ENCODE data around the gene PLK2. TPM values are rescaled to one million over a fixed set of nuclear protein-coding genes. Genes with fewer than 3 reads are reported as not detected.
A peak's percentile ranks its signal among the peaks of the same experiment; 100 is the strongest.

Gene PLK2
- total RNA-seq, 3 donors from 2014 or later (not counting 1 experiment from before 2014, with no cell fraction given) = 18.3 to 30.0 (median 22.0) TPM

GRCh38 chr5:58460732-58461286 lies 923 bp upstream of the PLK2 start:
- Mint-ChIP-seq H3K4me3 (peak overlapping the region; percentile 91), H3K4me1 (peaks cover 15 to 16% of the 10 kb centered on the region in 2 donors), H3K9me3 (no peaks in the 10 kb centered on the region), H3K27me3 (ENCODE audit: low read depth in 2 of 2) (peaks cover 6 to 22% of the 10 kb centered on the region in 2 donors), H3K36me3 (no peaks in the 10 kb centered on the region), H3K27ac (peak overlapping the region; percentile 84 to 90)
- ATAC-seq (peak; percentile 67 to 81 (median 69)), DNase-seq (peak; percentile 87 to 94)
- Histone ChIP-seq H3K27me3 (ENCODE audit: control insufficient read depth, insufficient read depth, low read length) (peaks cover 13% of the 10 kb centered on the region), H3K4me1 (ENCODE audit: control insufficient read depth, insufficient read depth, low read length) (peaks cover 18% of the 10 kb centered on the region), H3K27ac (ENCODE audit: low read length) (peak overlapping the region; percentile 95), H3K9me3 (ENCODE audit: control insufficient read depth, insufficient read depth, low read length) (no peaks in the 10 kb centered on the region), H3K4me3 (ENCODE audit: low read length) (peak overlapping the region; percentile 94), H3K36me3 (ENCODE audit: control insufficient read depth, insufficient read depth, low read length) (no peaks in the 10 kb centered on the region)
- peak; percentile 75 for TF ChIP-seq CTCF (IDR thresholded peaks at IDR 0.05)
- WGBS (ENCODE audit: insufficient coverage) = 4% methylated on average over 29 of the region's 30 CpGs
- intact Hi-C loops (cut with micrococcal nuclease) = loop anchor here (1.0 to 5.0 kb wide), 4 partner anchors 574 to 1554 kb away; partner anchors contain the start of gene SETD9

GRCh38 chr5:58459146-58460001 lies 512 bp downstream of the PLK2 start:
- peak overlapping the region; percentile 84 to 90 for H3K27ac Mint-ChIP-seq
- peaks cover 6 to 22% of the 10 kb centered on the region in 2 donors for H3K27me3 Mint-ChIP-seq (ENCODE audit: low read depth in 2 of 2)
- peaks cover 9% of the 10 kb centered on the region for H3K36me3 Mint-ChIP-seq
- ATAC-seq (no peak), DNase-seq (peak in 1 of 2 donors; percentile 49)
- intact Hi-C loops (cut with micrococcal nuclease) = loop anchor here (1.0 to 5.0 kb wide), 4 partner anchors 572 to 1552 kb away; partner anchors contain the start of gene SETD9
- no peaks in the 10 kb centered on the region for H3K9me3 Mint-ChIP-seq
- Histone ChIP-seq H3K4me3 (ENCODE audit: low read length) (peak overlapping the region; percentile 94), H3K9me3 (ENCODE audit: control insufficient read depth, insufficient read depth, low read length) (no peaks in the 10 kb centered on the region), H3K4me1 (ENCODE audit: control insufficient read depth, insufficient read depth, low read length) (peaks cover 18% of the 10 kb centered on the region), H3K27ac (ENCODE audit: low read length) (peak overlapping the region; percentile 95), H3K36me3 (ENCODE audit: control insufficient read depth, insufficient read depth, low read length) (no peaks in the 10 kb centered on the region), H3K27me3 (ENCODE audit: control insufficient read depth, insufficient read depth, low read length) (peaks cover 13% of the 10 kb centered on the region)
- peak overlapping the region; percentile 91 for H3K4me3 Mint-ChIP-seq
- H3K4me1 Mint-ChIP-seq = peaks cover 15 to 16% of the 10 kb centered on the region in 2 donors
- no peak for TF ChIP-seq CTCF (IDR thresholded peaks at IDR 0.05)
- 1% methylated on average over 57 of the region's 57 CpGs for WGBS (ENCODE audit: insufficient coverage)

- H3K27me3 Mint-ChIP-seq (ENCODE audit: low read depth in 2 of 2) = peaks cover 6 to 22% of the 10 kb centered on the region in 2 donors
- Histone ChIP-seq H3K4me1 (ENCODE audit: control insufficient read depth, insufficient read depth, low read length) (peaks cover 18% of the 10 kb centered on the region), H3K36me3 (ENCODE audit: control insufficient read depth, insufficient read depth, low read length) (no peaks in the 10 kb centered on the region), H3K9me3 (ENCODE audit: control insufficient read depth, insufficient read depth, low read length) (no peaks in the 10 kb centered on the region), H3K4me3 (ENCODE audit: low read length) (peak overlapping the region; percentile 94), H3K27me3 (ENCODE audit: control insufficient read depth, insufficient read depth, low read length) (peaks cover 13% of the 10 kb centered on the region), H3K27ac (ENCODE audit: low read length) (no peak overlapping the region)
- WGBS (ENCODE audit: insufficient coverage) = 18% methylated on average over 9 of the region's 9 CpGs
- H3K4me3 Mint-ChIP-seq = peak overlapping the region; percentile 91
- peaks cover 15 to 16% of the 10 kb centered on the region in 2 donors for H3K4me1 Mint-ChIP-seq
- DNase-seq (peak in 1 of 2 donors; percentile 37), ATAC-seq (no peak)
- H3K9me3 Mint-ChIP-seq = no peaks in the 10 kb centered on the region
- H3K36me3 Mint-ChIP-seq = peaks cover 9% of the 10 kb centered on the region
- no peak for TF ChIP-seq CTCF (IDR thresholded peaks at IDR 0.05)
- peak overlapping the region; percentile 84 to 90 for H3K27ac Mint-ChIP-seq
- intact Hi-C loops (cut with micrococcal nuclease) = no loop called here
Observed at GRCh38 chr5:58458743-58459145, 1.1 kb downstream of the PLK2 start.

Data from natural killer cell (primary cell).